ENCODE measurements around the gene ARID1A.

- TF ChIP-seq CTCF (IDR thresholded peaks at IDR 0.05) (no peak), POLR2A (IDR thresholded peaks at IDR 0.05) (no peak)
Measured at GRCh38 chr1:26789931-26790330, 94.1 kb downstream of the ARID1A start.

All from ovary (tissue), 3 donors.